WI38 (cell line): ENCODE results near the gene PKD1L1.

Experiments
- H3K4me3 ChIP-seq: 2 replicates; pipeline ENCODE4 v1.5.1; 2011; ENCODE audit warnings: low read depth, mild to moderate bottlenecking, control low read depth, low read length
- CTCF ChIP-seq: IDR thresholded peaks from 2 replicates; pipeline ENCODE4 v1.5.1; 2012; ENCODE audit warnings: low read depth, mild to moderate bottlenecking, control low read depth, low read length

Gene PKD1L1

GRCh38 chr7:47956220-47956619, 8.0 kb upstream of the PKD1L1 start:
- TF ChIP-seq CTCF: no peak
- no peak overlapping the region for H3K4me3 ChIP-seq

- no peak for TF ChIP-seq CTCF
- no peak overlapping the region for H3K4me3 ChIP-seq
Measured at GRCh38 chr7:47954231-47954911, 6.1 kb upstream of the PKD1L1 start.

GRCh38 chr7:47953822-47954221, 5.6 kb upstream of the PKD1L1 start:
- no peak for TF ChIP-seq CTCF
- H3K4me3 ChIP-seq: no peak overlapping the region

GRCh38 chr7:47952224-47952623, 4.0 kb upstream of the PKD1L1 start:
- TF ChIP-seq CTCF: no peak
- no peak overlapping the region for H3K4me3 ChIP-seq

GRCh38 chr7:47951374-47951773, 3.1 kb upstream of the PKD1L1 start:
- TF ChIP-seq CTCF: no peak
- H3K4me3 ChIP-seq: no peak overlapping the region

GRCh38 chr7:47950714-47951113, 2.4 kb upstream of the PKD1L1 start:
- no peak overlapping the region for H3K4me3 ChIP-seq
- TF ChIP-seq CTCF: no peak

GRCh38 chr7:47949703-47950102, 1.4 kb upstream of the PKD1L1 start:
- no peak for TF ChIP-seq CTCF
- H3K4me3 ChIP-seq: no peak overlapping the region
